Stimulated activated CD4-positive, alpha-beta T cell treated with anti-CD3 and anti-CD28 coated beads, Interleukin-2, amount 100 ng/mL, for 24 hours (primary cell): ENCODE measurements around the gene CRELD2.

ENCODE experiments used
- DNase-seq, 2 donors: peaks; one replicate each; pipeline ENCODE4 v3.0.0-alpha.2; 2020

CRELD2 gene

GRCh38 chr22:49887702-49888101 is 30.7 kb upstream of the CRELD2 start:
- no peak for DNase-seq

DNA sequence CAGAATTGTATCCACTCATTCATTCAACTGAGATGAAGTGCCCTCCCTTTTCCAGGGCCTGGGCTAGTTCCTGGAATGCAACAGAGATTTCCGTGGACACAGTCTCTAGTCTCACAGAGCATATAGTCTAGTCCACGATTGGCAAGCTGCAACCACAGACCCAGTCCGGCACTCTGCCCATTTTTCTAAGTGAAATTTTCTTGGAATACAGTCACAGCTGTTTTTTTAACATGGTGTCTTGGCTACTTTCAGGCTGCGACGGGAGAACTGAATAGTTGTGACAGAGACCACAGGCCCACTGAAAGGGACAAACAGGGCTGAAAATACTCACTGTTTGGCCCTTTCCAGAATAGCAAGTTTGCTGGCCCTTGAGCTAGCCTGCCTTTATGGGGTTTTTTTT is 29.4 kb upstream of the CRELD2 start:
- no peak for DNase-seq

DNA sequence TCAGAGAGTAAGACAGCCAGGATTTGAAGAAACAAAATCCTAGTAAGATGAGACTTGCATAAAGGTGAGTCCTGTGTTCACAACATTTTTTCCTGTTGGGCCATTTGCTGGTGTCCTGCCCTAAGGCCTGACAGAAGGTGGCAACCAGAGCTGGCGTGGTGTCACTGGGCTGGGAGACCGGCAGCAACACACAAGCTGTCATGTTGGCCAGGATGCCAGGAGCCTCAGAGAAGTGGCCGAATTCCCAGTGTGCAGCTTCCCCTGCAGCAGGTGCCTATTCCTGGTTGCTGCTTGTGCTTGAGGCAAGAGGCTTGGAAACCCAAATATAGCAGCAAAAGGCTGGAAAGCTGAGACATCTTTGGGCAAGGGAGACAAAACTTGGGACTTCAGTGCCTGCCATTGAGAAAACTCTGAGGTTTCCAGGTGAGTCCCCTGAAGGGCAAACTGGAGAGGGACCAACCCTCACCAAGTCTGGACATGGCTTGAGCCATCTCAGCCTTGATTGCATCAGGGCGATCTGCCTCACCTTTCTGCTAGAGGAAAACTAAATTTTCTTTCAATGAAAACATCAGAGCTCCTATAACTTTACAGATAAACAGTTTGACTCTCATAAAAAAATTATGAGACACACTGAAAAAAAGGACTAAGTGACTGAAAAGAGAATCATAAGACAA is 26.1 kb upstream of the CRELD2 start:
- no peak for DNase-seq

DNA sequence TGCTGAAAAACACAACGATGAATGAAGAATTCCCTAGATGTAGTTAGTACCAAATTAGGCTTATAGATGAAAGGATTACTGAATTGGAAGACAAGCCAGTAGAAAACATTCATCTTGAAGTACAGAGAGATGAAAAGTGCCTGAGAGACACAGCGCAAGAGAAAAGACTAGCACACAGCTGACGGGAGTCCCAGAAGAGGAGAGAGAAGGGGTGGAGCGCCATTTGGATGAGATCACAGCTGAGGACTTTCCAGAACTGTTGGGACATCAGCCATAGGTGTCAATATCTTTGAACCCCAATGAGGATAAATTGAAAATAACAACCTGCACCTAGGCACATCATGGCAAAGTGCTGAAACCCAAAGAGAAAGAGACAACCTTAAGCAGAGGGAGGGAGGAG is 25.4 kb upstream of the CRELD2 start:
- no peak for DNase-seq

DNA sequence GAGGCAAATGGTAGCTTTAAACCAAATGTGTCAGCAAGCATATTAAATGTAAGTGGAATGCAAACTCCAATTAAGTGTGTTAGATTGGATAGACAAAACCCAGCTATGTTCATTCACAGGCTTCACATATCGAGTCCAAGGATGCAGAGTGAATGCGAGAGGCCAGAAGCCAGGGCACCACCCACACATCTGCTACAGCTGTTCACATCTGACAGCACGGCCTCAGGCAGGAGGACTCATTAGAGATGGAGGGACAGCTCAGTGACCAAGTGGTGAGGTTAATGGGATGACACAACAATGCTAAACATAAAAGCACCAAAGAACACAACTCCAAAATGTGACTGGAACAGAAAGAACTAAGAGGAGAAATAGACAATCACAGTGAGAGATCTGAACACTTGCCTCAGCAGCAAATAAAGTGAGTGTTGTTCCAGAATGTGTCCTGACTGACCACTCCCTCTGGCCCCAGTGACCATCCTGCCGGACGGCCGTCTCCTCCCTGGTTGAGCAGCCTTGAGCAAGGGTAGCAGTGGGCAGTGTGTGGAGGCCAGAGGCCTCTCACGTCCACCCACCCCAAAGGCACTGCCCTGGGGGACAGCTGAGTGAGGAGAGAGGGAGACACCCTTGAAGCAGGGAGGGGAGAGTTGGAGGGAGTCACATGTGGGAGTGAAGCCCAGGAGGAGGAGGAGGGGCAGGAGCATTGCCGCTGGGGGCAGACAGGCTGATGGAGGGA is 23.9 kb upstream of the CRELD2 start:
- no peak for DNase-seq

GRCh38 chr22:49896201-49896600 is 22.2 kb upstream of the CRELD2 start:
- no peak for DNase-seq

DNA sequence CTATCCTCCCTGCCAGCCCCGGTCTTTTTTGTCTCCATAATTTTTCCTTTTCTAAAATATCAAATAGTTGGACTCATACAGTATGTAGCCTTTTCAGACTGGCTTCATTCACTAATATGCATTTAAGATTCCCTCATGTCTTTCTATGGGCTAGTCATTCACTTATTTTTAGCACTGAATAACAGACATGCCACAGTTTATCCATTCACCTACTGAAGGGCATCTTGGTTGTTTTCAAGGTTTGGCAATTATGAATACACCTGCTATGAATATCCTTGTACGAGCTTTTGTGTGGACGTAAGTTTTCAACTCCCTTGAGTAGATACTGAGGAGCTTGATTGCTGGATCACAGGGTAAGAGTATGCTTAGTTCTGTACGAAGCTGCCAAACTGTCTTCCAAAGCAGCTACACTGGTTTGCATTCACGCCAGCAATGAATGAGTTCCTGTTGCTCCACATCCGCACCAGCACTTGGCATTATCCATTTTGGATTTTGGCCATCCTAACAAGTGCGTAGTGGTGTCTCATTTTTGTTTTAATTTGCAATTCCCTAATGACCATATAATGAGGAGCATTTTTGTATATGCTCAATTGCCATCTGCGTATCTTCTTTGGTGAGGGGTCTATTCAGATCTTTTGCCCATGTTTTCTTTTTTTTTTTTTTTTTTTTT is 21.3 kb upstream of the CRELD2 start:
- no peak for DNase-seq

- no peak for DNase-seq
Observed at GRCh38 chr22:49899530-49899929, 18.9 kb upstream of the CRELD2 start.

- no peak for DNase-seq
Observed at GRCh38 chr22:49900441-49901230, 17.8 kb upstream of the CRELD2 start.

- DNase-seq: no peak
Observed at GRCh38 chr22:49901457-49901856, 17.0 kb upstream of the CRELD2 start.

GRCh38 chr22:49903322-49904039 is 15.0 kb upstream of the CRELD2 start:
- no peak for DNase-seq

DNA sequence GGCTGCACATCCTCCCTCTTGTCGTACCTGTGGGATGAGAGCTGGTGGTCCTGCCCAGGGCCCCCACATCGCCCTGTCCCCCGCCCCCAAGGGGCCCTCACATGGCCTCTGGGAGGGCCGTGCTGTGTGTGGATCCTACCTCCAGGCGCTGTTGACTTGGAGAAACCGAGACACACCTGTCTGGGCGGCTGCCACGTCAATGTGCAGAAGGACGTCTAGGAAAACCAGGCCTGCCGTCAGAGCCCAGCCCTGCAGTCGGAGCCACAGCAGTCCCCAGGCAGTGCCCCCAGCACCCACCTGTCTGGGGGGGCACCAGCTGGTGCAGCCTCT is 14.4 kb upstream of the CRELD2 start:
- DNase-seq: no peak

GRCh38 chr22:49905465-49905864 is 13.0 kb upstream of the CRELD2 start:
- DNase-seq: no peak

- DNase-seq: no peak
Observed at GRCh38 chr22:49906071-49906798, 12.2 kb upstream of the CRELD2 start.

DNA sequence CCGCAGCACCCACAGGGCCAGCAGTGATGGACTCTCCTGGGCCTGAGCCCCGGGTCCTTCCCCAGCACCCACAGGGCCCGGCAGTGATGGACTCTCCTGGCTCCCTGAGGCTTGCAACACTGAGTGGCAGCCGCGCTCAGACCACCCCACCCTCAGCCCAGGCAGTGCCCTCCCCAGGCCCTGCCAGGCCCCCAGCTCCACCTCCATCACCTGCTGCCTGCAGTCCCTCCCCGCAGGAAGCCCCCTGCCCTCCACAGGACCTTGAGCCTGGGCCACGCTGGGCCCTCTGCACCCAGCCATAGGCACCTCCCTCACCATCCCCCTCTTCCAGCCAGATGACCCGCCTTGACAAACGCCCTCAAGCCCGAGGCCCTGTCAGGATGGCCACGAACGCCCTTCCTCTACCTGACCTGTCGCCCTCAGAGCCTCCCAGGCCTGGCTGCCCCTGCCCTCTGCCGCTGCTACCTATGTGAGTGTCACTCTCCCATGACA is 11.6 kb upstream of the CRELD2 start:
- no peak for DNase-seq

- DNase-seq: no peak
Observed at GRCh38 chr22:49907807-49908206, 10.6 kb upstream of the CRELD2 start.

- DNase-seq: no peak
Observed at GRCh38 chr22:49909476-49910205, 8.8 kb upstream of the CRELD2 start.

- no peak for DNase-seq
Observed at GRCh38 chr22:49910229-49911155, 7.9 kb upstream of the CRELD2 start.

GRCh38 chr22:49911881-49912625 is 6.4 kb upstream of the CRELD2 start:
- no peak for DNase-seq
